GM23248 (cell line): ENCODE data around the gene MYLK2. TPM values are rescaled to one million over a fixed set of nuclear protein-coding genes. Genes with fewer than 3 reads are reported as not detected.

ENCODE experiments used
- DNase-seq: peaks from one replicate; pipeline ENCODE4 v3.0.0-alpha.2; 2015
- H2AFZ ChIP-seq: fragments of 200-600 bp; sonication (generic); 2 replicates; pipeline ENCODE4 v1.6.1; 2016; ENCODE audit warnings: antibody characterized with exemption
- H3F3A ChIP-seq: fragments of 200-600 bp; sonication (generic); 2 replicates; pipeline ENCODE4 v1.6.1; 2016; ENCODE audit warnings: mild to moderate bottlenecking, antibody characterized with exemption, mixed run types; ENCODE audit not compliant: insufficient read depth
- H3K27ac ChIP-seq: fragments of 200-600 bp; sonication (generic); 2 replicates; pipeline ENCODE4 v1.5.1; 2016; ENCODE audit warnings: mild to moderate bottlenecking
- H3K27me3 ChIP-seq: fragments of 200-600 bp; sonication (generic); replicated peaks from 2 replicates; pipeline ENCODE4 v1.6.1; 2016; ENCODE audit warnings: mild to moderate bottlenecking; ENCODE audit not compliant: insufficient read depth
- H3K36me3 ChIP-seq: fragments of 200-600 bp; sonication (generic); 2 replicates; pipeline ENCODE4 v1.6.1; 2016; ENCODE audit warnings: low read depth, mild to moderate bottlenecking
- H3K4me1 ChIP-seq: fragments of 200-600 bp; sonication (generic); 2 replicates; pipeline ENCODE4 v1.6.1; 2016; ENCODE audit warnings: mild to moderate bottlenecking; ENCODE audit not compliant: insufficient read depth
- H3K4me2 ChIP-seq: fragments of 200-600 bp; sonication (generic); one replicate; pipeline ENCODE4 v1.6.1; 2016; ENCODE audit warnings: mild to moderate bottlenecking; ENCODE audit not compliant: unreplicated experiment
- H3K4me3 ChIP-seq: fragments of 200-600 bp; sonication (generic); 2 replicates; pipeline ENCODE4 v1.5.1; 2016; ENCODE audit warnings: mild to moderate bottlenecking
- H3K79me2 ChIP-seq: fragments of 200-600 bp; sonication (generic); 2 replicates; pipeline ENCODE4 v1.6.1; 2016; ENCODE audit warnings: mild to moderate bottlenecking; ENCODE audit not compliant: insufficient read depth
- H3K9ac ChIP-seq: fragments of 200-600 bp; sonication (generic); 2 replicates; pipeline ENCODE4 v1.6.1; 2016; ENCODE audit warnings: mild to moderate bottlenecking
- H3K9me2 ChIP-seq: fragments of 200-600 bp; sonication (generic); 2 replicates; pipeline ENCODE4 v1.6.1; 2016; ENCODE audit warnings: mixed run types, mild to moderate bottlenecking, moderate library complexity; ENCODE audit not compliant: insufficient read depth
- H3K9me3 ChIP-seq: fragments of 200-600 bp; sonication (generic); one replicate; pipeline ENCODE4 v1.6.1; 2017; ENCODE audit warnings: low read depth
- H4K20me1 ChIP-seq: fragments of 200-600 bp; sonication (generic); 2 replicates; pipeline ENCODE4 v1.6.0; 2016; ENCODE audit not compliant: insufficient read depth
- EZH2 ChIP-seq: fragments of 200-600 bp; sonication (generic); IDR thresholded peaks from 2 replicates; pipeline ENCODE4 v1.6.1; 2018; ENCODE audit warnings: antibody characterized with exemption, mild to moderate bottlenecking; ENCODE audit not compliant: insufficient read depth, poor library complexity, severe bottlenecking
- EZH2phosphoT487 ChIP-seq: fragments of 200-600 bp; sonication (generic); IDR thresholded peaks from 2 replicates; pipeline ENCODE4 v1.6.1; 2018; ENCODE audit warnings: antibody characterized with exemption, moderate library complexity, mild to moderate bottlenecking, low read depth; ENCODE audit not compliant: insufficient read depth
- WGBS, 2 experiments: methylation state at CpG; one replicate each; pipeline ENCODE4 v1.1.6; 2015 to 2017; ENCODE audit warnings: low lambda C conversion rate in 2 of 2, low coverage in 1 of 2; ENCODE audit errors: missing lambda C conversion rate in 2 of 2; 5-methylcytosine and 5-hydroxymethylcytosine counted together
- in situ Hi-C: fragments of 300-500 bp; cut with MboI; formaldehyde crosslinking; loops from 2 replicates; pipeline ENCODE4 v1.15.0; 2020
- polyA plus RNA-seq: library from polyadenylated mRNA; unstranded; fragments of >200 nt; fragmentation: Nextera tagmentation; extraction: Ambion mirVana; gene quantifications from 2 replicates; pipeline ENCODE4 v1.2.1, GENCODE V29; 2016
- total RNA-seq: library from RNA; depleted of rRNA; stranded (reverse); fragments of >200 nt; shearing (Covaris generic); gene quantifications from 2 replicates; pipeline ENCODE4 v1.2.3, GENCODE V29; 2014

The MYLK2 gene
- total and polyA plus RNA-seq, 2 experiments from 2014 or later = not detected

DNA sequence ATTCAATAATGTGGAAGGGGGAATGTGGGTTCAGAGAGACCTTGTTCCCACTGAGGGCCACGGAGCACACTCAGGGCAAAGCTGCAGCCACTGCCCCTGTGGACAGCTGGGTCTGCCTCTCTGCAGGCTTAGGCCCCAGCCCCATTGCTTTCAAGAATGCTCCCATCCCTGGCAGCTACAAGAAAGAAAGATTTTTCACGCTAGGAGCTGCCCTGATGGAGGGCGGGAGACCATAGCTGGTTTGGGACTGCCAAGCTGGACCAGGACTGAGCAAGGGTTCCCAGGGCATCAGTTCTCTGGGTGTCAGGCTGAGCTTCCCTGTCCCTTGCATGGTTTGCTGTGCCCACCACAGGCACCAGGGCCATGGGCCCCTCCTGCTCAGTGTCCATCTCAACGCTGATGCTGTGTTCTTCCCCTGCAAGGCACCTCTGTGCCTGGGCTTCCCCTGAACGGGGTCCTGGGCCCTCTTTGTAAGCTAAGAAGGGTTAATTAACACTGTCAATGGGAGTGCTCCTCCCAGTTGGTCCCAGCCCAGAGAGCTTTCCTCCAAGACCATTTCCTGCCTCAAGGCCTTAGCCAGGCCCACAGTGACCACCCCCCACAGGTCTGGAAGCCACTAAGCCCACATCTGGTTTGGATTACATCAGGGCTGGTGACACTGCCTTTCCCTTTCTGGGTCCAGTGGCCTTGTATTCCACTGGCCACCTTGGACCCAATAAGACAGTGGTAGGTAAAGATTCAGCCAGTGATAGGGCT, 17.9 kb downstream of the MYLK2 start:
- Histone ChIP-seq H2AFZ (no peak overlapping the region), H3K27ac (no peak overlapping the region), H3K9ac (no peak overlapping the region), H3K4me3 (no peak overlapping the region), H3F3A (peaks cover 24% of the 10 kb centered on the region), H4K20me1 (no peaks in the 10 kb centered on the region), H3K4me1 (peaks cover 37% of the 10 kb centered on the region), H3K36me3 (no peaks in the 10 kb centered on the region), H3K4me2 (peak overlapping the region; percentile 11), H3K9me2 (no peaks in the 10 kb centered on the region), H3K79me2 (no peaks in the 10 kb centered on the region), H3K27me3 (no peaks in the 10 kb centered on the region; the same call in 1 of the 2 replicates), H3K9me3 (no peaks in the 10 kb centered on the region)
- DNase-seq = peak; percentile 36
- in situ Hi-C loops = no loop called here
- WGBS, 2 experiments = 76 to 78% methylated on average over 5 of the region's 5 CpGs
- TF ChIP-seq EZH2phosphoT487 (no peak), EZH2 (no peak)

DNA sequence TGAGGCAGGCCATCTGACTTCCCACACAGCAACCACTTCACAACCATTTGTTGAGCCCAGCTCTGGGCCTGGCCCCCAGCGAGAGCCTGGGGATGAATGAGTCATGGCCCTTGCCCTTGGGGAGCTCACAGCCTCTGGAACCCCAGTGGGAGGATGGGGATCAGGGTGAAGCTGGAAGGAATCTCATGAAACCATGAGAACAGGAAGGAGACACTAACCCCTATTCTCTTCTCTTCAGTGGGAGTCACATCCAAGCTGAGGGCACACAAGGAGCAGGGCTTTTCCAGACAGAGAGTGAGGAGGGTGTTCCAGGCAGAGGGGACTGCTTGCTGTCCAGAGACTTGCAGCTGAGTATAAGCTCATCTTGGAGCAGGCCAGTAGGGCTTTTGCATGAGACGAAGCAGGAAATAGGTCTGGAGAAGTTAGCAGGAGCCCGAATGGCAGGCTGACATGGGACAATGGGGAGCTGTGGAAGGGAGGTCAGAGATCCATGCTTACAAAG, 18.8 kb downstream of the MYLK2 start:
- H3K9me3 ChIP-seq = no peaks in the 10 kb centered on the region
- peak; percentile 78 for DNase-seq
- H3K4me1 ChIP-seq = peaks cover 46% of the 10 kb centered on the region
- H4K20me1 ChIP-seq = no peaks in the 10 kb centered on the region
- no peaks in the 10 kb centered on the region for H3K79me2 ChIP-seq
- H3K4me2 ChIP-seq = no peak overlapping the region
- TF ChIP-seq EZH2phosphoT487 (no peak), EZH2 (no peak)
- 35 to 57% methylated on average over 3 of the region's 3 CpGs for WGBS, 2 experiments
- H3K36me3 ChIP-seq = no peaks in the 10 kb centered on the region
- H2AFZ ChIP-seq = no peak overlapping the region
- in situ Hi-C loops = no loop called here
- H3K4me3 ChIP-seq = no peak overlapping the region
- H3K9me2 ChIP-seq = no peaks in the 10 kb centered on the region
- no peaks in the 10 kb centered on the region for H3K27me3 ChIP-seq
- H3K9ac ChIP-seq = no peak overlapping the region
- 0 out of 2 replicates have a peak overlapping the region, but pooled peaks have one; percentile 16 for H3K27ac ChIP-seq
- peaks cover 24% of the 10 kb centered on the region for H3F3A ChIP-seq

DNA sequence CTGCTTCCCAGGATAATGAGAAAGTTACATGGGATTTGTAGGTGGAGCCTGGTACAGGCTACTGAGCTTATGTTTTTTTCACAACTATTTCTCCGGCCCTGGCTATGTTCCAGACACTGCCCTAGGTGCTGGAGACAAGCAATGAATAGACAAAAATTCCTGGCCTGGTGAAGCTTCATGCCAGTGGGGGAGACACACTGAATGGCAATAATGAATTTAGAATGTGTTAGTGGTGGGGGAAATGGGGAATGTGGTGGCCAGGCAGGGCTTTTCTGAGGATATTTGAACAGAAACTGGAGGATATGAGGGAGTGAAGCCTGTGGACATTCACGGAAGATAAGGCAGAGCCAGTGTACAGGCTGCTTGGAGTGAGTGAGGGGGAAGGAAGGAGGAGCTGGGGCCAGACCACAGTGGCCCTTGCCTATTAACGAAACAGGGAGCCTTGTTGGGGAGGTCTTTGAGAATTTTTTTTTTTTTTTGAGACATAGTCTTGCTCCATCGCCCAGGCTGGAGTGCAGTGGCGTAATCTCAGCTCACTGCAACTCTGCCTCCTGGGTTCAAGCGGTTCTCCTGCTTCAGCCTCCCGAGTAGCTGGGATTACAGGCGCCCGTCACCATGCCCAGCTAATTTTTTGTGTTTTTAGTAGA, 19.6 kb downstream of the MYLK2 start:
- TF ChIP-seq EZH2 = no peak
- TF ChIP-seq EZH2phosphoT487 = no peak
- Histone ChIP-seq H3F3A (peaks cover 24% of the 10 kb centered on the region), H3K4me1 (peaks cover 50% of the 10 kb centered on the region), H3K79me2 (no peaks in the 10 kb centered on the region), H3K4me3 (no peak overlapping the region), H2AFZ (no peak overlapping the region), H3K9me3 (no peaks in the 10 kb centered on the region), H3K4me2 (no peak overlapping the region), H4K20me1 (no peaks in the 10 kb centered on the region), H3K27ac (no peak overlapping the region), H3K9ac (no peak overlapping the region), H3K9me2 (no peaks in the 10 kb centered on the region), H3K27me3 (no peaks in the 10 kb centered on the region), H3K36me3 (no peaks in the 10 kb centered on the region)
- WGBS, 2 experiments = 88 to 90% methylated on average over 9 of the region's 9 CpGs
- in situ Hi-C loops = no loop called here
- DNase-seq = no peak

DNA sequence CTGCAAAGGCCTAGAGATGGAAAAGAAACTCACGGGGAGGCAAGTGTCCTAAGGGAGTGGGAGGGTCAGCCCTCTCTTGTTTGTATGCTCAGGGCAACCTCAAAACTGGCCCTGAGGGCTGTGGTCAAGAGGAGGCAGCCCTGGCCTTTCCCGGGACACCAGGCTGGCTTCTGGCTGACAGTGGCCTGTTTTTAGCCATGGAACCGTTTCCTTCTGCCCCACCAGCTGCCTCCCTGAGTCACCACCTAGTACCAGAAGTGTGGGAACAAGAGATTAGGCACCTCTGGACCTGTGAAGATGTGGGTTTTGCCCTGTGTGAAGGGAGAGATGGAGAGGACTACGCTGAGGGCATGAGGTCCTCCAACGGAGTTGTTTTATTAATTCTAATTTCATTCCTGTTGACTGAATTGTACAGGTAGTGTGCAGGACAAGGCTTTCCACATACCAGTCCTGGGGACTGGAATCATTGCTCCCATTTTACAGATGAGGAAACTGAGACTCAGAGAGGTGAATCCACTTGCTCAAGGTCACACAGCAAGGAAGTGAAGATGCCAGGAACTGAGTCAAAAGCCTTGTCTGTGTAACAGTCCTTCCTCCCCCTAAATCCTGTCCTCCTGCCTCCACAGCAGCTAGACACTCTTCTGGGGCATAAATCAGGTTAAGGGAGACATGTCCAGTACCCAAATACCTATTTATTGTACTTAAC, 20.8 kb downstream of the MYLK2 start:
- Histone ChIP-seq H3K36me3 (no peaks in the 10 kb centered on the region), H3K9ac (no peak overlapping the region), H3K4me3 (no peak overlapping the region), H3K4me1 (peaks cover 50% of the 10 kb centered on the region), H3K9me2 (no peaks in the 10 kb centered on the region), H3K79me2 (no peaks in the 10 kb centered on the region), H3K27me3 (no peaks in the 10 kb centered on the region), H2AFZ (no peak overlapping the region), H3F3A (peaks cover 24% of the 10 kb centered on the region), H4K20me1 (no peaks in the 10 kb centered on the region), H3K9me3 (no peaks in the 10 kb centered on the region), H3K4me2 (no peak overlapping the region), H3K27ac (no peak overlapping the region)
- in situ Hi-C loops = no loop called here
- peak; percentile 42 for DNase-seq
- TF ChIP-seq EZH2phosphoT487 (no peak), EZH2 (no peak)
- 69 to 79% methylated on average over 5 of the region's 5 CpGs for WGBS, 2 experiments
